H1 (cell line): Measurements from ENCODE around the gene TEX14. TPM values are rescaled to one million over a fixed set of nuclear protein-coding genes. Genes with fewer than 3 reads are reported as not detected.

ENCODE experiments used
- EGR1 ChIP-seq: IDR thresholded peaks from 2 replicates; pipeline ENCODE4 v1.6.1; 2011; ENCODE audit warnings: low read depth, low read length, borderline replicate concordance
- TEAD4 ChIP-seq: IDR thresholded peaks from 2 replicates; pipeline ENCODE4 v1.6.1; 2012; ENCODE audit warnings: low read depth, low read length, inconsistent platforms, mixed read lengths
- polyA plus RNA-seq, 7 experiments: library from polyadenylated mRNA; depleted of rRNA in 3 of 7; stranded (reverse) in 5 of 7; unstranded in 2 of 7; fragments of >200 nt in 5 of 7; fragments of 200-250 nt in 2 of 7; gene quantifications; 1 replicate in 5 of 7; 2 replicates in 1 of 7; 4 replicates in 1 of 7; pipeline versions ENCODE4 v1.2.1 to v1.2.3, GENCODE V29; 2011 to 2013; ENCODE audit warnings: missing spikeins in 2 of 7, mixed read lengths in 2 of 7
- total RNA-seq: library from RNA; stranded (reverse); fragmentation: NEBNext Ultra II Directional; extraction: Animal tissue kit (Norgen Biotek cat#: 25700); gene quantifications from 2 replicates; pipeline ENCODE4 v1.2.1, GENCODE V29; 2021

Gene TEX14
- total and polyA plus RNA-seq, 2 of the 8 experiments (the other 6 are each of a cell fraction or from before 2014, with no cell fraction given), result 0.83 to 2.5 TPM

DNA sequence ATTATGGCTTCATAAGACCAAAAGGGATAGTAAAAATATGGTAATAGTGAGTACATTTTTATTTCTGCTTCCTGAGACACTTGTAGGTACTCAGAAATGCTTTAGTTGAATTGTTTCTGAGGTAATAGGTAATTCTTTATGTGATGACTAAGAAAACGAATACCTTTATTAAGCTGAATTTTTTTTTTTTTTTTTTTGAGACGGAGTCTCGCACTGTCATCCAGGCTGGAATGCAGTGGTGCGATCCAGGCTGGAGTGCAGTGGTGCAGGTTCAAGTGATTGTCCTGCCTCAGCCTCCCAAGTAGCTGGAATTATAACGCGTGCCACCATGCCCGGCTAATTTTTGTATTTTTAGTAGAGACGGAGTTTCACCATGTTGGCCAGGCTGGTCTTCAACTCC, 2.5 kb upstream of the TEX14 start (continued):
- no peak for TF ChIP-seq EGR1
- TF ChIP-seq TEAD4, result no peak
- TF ChIP-seq, all 59 proteins: peak for 0
